CD14-positive monocyte (primary cell): ENCODE results near the gene SNCAIP. TPM values are rescaled to one million over a fixed set of nuclear protein-coding genes. Genes with fewer than 3 reads are reported as not detected.

Experiments used
- DNase-seq, 3 donors: peaks; one replicate each; pipeline ENCODE4 v3.0.0-alpha.2; 2011 to 2022
- H2AFZ ChIP-seq: 2 replicates; pipeline ENCODE4 v1.6.0; 2012; ENCODE audit warnings: mild to moderate bottlenecking, low read depth, low read length, inconsistent platforms; ENCODE audit not compliant: insufficient read depth, poor library complexity, severe bottlenecking
- H3K27ac ChIP-seq, 2 donors: 1 replicate in 1 of 2; 2 replicates in 1 of 2; pipeline ENCODE4 v1.5.1; 2012 to 2013; ENCODE audit warnings: low read length in 2 of 2, control low read depth in 1 of 2, inconsistent platforms in 1 of 2, low read depth in 1 of 2, mild to moderate bottlenecking in 1 of 2
- H3K27me3 ChIP-seq, 2 donors: one replicate each; pipeline versions ENCODE4 v1.6.0 to v1.6.1; 2011 to 2013; ENCODE audit warnings: low read length in 2 of 2; ENCODE audit not compliant: control insufficient read depth in 2 of 2, insufficient read depth in 2 of 2
- H3K36me3 ChIP-seq, 2 donors: replicated peaks in 1 of 2; 1 replicate in 1 of 2; 2 replicates in 1 of 2; pipeline versions ENCODE4 v1.5.1 to v1.6.1; 2012 to 2013; ENCODE audit warnings: low read length in 2 of 2, control low read depth in 1 of 2, inconsistent platforms in 1 of 2, mild to moderate bottlenecking in 1 of 2; ENCODE audit not compliant: insufficient read depth in 2 of 2, control insufficient read depth in 1 of 2
- H3K4me1 ChIP-seq, 2 donors: 1 replicate in 1 of 2; 2 replicates in 1 of 2; pipeline versions ENCODE4 v1.5.1 to v1.6.1; 2012 to 2013; ENCODE audit warnings: low read length in 2 of 2, control low read depth in 1 of 2, inconsistent platforms in 1 of 2, mild to moderate bottlenecking in 1 of 2, moderate library complexity in 1 of 2; ENCODE audit not compliant: insufficient read depth in 2 of 2, control insufficient read depth in 1 of 2
- H3K4me2 ChIP-seq: replicated peaks from 2 replicates; pipeline ENCODE3; 2012; ENCODE audit warnings: low read length, moderate library complexity, mild to moderate bottlenecking; ENCODE audit not compliant: poor library complexity, severe bottlenecking; ENCODE audit errors: extremely low read depth
- H3K4me3 ChIP-seq, 3 experiments: fragments of 200-600 bp in 1 of 3; sonication (generic) in 1 of 3; replicated peaks in 1 of 3; 1 replicate in 2 of 3; 2 replicates in 1 of 3; pipeline ENCODE4 v1.5.1; 2011 to 2013; ENCODE audit warnings: low read length in 3 of 3, mild to moderate bottlenecking in 3 of 3, control low read depth in 2 of 3, low read depth in 2 of 3, inconsistent platforms in 1 of 3, moderate library complexity in 1 of 3
- H3K79me2 ChIP-seq: 2 replicates; pipeline ENCODE4 v1.6.0; 2012; ENCODE audit warnings: mild to moderate bottlenecking, control low read depth, inconsistent platforms, low read length, moderate library complexity; ENCODE audit not compliant: insufficient read depth
- H3K9ac ChIP-seq: 2 replicates; pipeline ENCODE4 v1.6.0; 2017; ENCODE audit warnings: low read length, mild to moderate bottlenecking; ENCODE audit not compliant: insufficient read depth, poor library complexity, severe bottlenecking
- H3K9me3 ChIP-seq, 2 donors: replicated peaks in 1 of 2; 1 replicate in 1 of 2; 2 replicates in 1 of 2; pipeline versions ENCODE4 v1.5.1 to v1.6.1; 2012 to 2013; ENCODE audit warnings: low read length in 2 of 2, control low read depth in 1 of 2; ENCODE audit not compliant: control insufficient read depth in 1 of 2, insufficient read depth in 1 of 2
- H4K20me1 ChIP-seq: 2 replicates; pipeline ENCODE4 v1.6.0; 2012; ENCODE audit warnings: mild to moderate bottlenecking, low read length, control low read depth, moderate library complexity; ENCODE audit not compliant: insufficient read depth
- H3K27ac Mint-ChIP-seq, 7 donors: one replicate each; pipeline ENCODE4 v1.8.0; 2020; ENCODE audit warnings: mild to moderate bottlenecking in 7 of 7, mixed read lengths in 7 of 7, moderate library complexity in 6 of 7, inconsistent platforms in 2 of 7
- H3K27me3 Mint-ChIP-seq, 3 donors: one replicate each; pipeline ENCODE4 v1.8.0; 2021 to 2022; ENCODE audit warnings: low read depth in 3 of 3, mild to moderate bottlenecking in 3 of 3, mixed read lengths in 3 of 3, moderate library complexity in 3 of 3, inconsistent platforms in 1 of 3
- H3K36me3 Mint-ChIP-seq, 2 donors: one replicate each; pipeline ENCODE4 v1.8.0; 2020; ENCODE audit warnings: mixed read lengths in 2 of 2, inconsistent platforms in 1 of 2, mild to moderate bottlenecking in 1 of 2
- H3K4me1 Mint-ChIP-seq: one replicate; pipeline ENCODE4 v1.8.0; 2020; ENCODE audit warnings: mild to moderate bottlenecking, mixed read lengths
- H3K4me3 Mint-ChIP-seq, 2 donors: one replicate each; pipeline ENCODE4 v1.8.0; 2020; ENCODE audit warnings: mild to moderate bottlenecking in 2 of 2, mixed read lengths in 2 of 2, moderate library complexity in 1 of 2
- H3K9me3 Mint-ChIP-seq, 7 donors: one replicate each; pipeline ENCODE4 v1.8.0; 2020 to 2022; ENCODE audit warnings: mixed read lengths in 7 of 7, mild to moderate bottlenecking in 6 of 7, moderate library complexity in 6 of 7, inconsistent platforms in 2 of 7
- WGBS: methylation state at CpG from one replicate; pipeline ENCODE4 v1.1.5; 2013; ENCODE audit warnings: missing lambda C conversion rate; ENCODE audit not compliant: insufficient coverage; 5-methylcytosine and 5-hydroxymethylcytosine counted together
- intact Hi-C, 2 donors: fragments of 100-400 bp; cut with micrococcal nuclease; formaldehyde crosslinking; loops; one replicate each; pipeline versions ENCODE4 v1.15.0 to v1.15.1; 2023
- polyA plus RNA-seq, 3 donors: library from polyadenylated mRNA; depleted of rRNA in 1 of 3; unstranded in 2 of 3; stranded (reverse) in 1 of 3; fragments of 300-500 nt in 2 of 3; fragments of >200 nt in 1 of 3; fragmentation: Illumina TruSeq in 2 of 3; gene quantifications; 1 replicate in 2 of 3; 2 replicates in 1 of 3; pipeline ENCODE4 v1.2.3, GENCODE V29; 2012 to 2021
- TF ChIP-seq, protein P1 (sequence below): fragments of 200-600 bp; IDR thresholded peaks from one replicate; pipeline ENCODE4 v1.8.0; 2022; ENCODE audit warnings: antibody characterized with exemption, mild to moderate bottlenecking

SNCAIP gene
- polyA plus RNA-seq, 3 donors = not detected

GRCh38 chr5:122473138-122473843 lies 161.3 kb downstream of the SNCAIP start:
- TF ChIP-seq, protein P1, sequence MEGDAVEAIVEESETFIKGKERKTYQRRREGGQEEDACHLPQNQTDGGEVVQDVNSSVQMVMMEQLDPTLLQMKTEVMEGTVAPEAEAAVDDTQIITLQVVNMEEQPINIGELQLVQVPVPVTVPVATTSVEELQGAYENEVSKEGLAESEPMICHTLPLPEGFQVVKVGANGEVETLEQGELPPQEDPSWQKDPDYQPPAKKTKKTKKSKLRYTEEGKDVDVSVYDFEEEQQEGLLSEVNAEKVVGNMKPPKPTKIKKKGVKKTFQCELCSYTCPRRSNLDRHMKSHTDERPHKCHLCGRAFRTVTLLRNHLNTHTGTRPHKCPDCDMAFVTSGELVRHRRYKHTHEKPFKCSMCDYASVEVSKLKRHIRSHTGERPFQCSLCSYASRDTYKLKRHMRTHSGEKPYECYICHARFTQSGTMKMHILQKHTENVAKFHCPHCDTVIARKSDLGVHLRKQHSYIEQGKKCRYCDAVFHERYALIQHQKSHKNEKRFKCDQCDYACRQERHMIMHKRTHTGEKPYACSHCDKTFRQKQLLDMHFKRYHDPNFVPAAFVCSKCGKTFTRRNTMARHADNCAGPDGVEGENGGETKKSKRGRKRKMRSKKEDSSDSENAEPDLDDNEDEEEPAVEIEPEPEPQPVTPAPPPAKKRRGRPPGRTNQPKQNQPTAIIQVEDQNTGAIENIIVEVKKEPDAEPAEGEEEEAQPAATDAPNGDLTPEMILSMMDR = no peak
- no peaks in the 10 kb centered on the region for H3K79me2 ChIP-seq
- H2AFZ ChIP-seq = no peak overlapping the region
- no peak overlapping the region for H3K4me3 Mint-ChIP-seq
- H3K36me3 Mint-ChIP-seq = no peaks in the 10 kb centered on the region
- H3K27me3 ChIP-seq = no peaks in the 10 kb centered on the region
- H3K9me3 Mint-ChIP-seq = peaks cover 2 to 8% (median 6%) of the 10 kb centered on the region in 7 donors
- H3K9ac ChIP-seq = no peak overlapping the region
- no peak overlapping the region for H3K27ac ChIP-seq
- peaks cover 7% of the 10 kb centered on the region for H3K4me1 Mint-ChIP-seq
- no peaks in the 10 kb centered on the region for H3K36me3 ChIP-seq
- intact Hi-C loops = no loop called here
- H3K9me3 ChIP-seq = no peaks in the 10 kb centered on the region
- WGBS = 78% methylated on average over 3 of the region's 5 CpGs
- H3K4me1 ChIP-seq = peaks cover 0 to 5% of the 10 kb centered on the region in 2 donors
- no peaks in the 10 kb centered on the region for H4K20me1 ChIP-seq
- peak in 1 of 3 donors; percentile 16 for DNase-seq
- peak overlapping the region in 1 of 7 donors; percentile 47 for H3K27ac Mint-ChIP-seq
- no peak overlapping the region for H3K4me3 ChIP-seq
- H3K4me2 ChIP-seq = no peak overlapping the region
- peaks cover 0 to 9% (median 5%) of the 10 kb centered on the region in 3 donors for H3K27me3 Mint-ChIP-seq

DNA sequence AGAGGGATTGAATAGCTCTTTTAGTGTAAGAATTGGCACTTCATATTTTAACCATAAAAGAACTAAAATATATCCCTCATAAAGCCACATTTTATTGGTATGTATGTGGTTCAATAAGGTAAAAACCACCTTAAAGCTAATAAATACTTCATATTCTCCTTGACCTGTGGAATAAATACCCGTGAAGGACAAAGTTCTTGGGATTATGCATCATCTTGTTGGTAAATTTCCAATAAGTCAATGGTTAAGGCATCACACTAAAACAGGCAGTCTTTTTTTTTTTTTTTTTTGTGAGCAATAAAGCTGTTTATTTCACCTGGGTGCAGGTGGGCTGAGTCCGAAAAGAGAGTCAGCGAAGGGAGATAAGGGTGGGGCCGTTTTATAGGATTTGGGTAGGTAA lies 161.9 kb downstream of the SNCAIP start:
- Histone ChIP-seq H3K4me1 (peaks cover 0 to 5% of the 10 kb centered on the region in 2 donors), H3K4me2 (no peak overlapping the region), H3K79me2 (no peaks in the 10 kb centered on the region), H3K4me3 (no peak overlapping the region), H4K20me1 (no peaks in the 10 kb centered on the region), H2AFZ (no peak overlapping the region), H3K9ac (no peak overlapping the region), H3K36me3 (no peaks in the 10 kb centered on the region), H3K9me3 (no peaks in the 10 kb centered on the region), H3K27me3 (no peaks in the 10 kb centered on the region), H3K27ac (no peak overlapping the region)
- WGBS = no CpG with 5 or more reads among the region's 4 CpGs
- Mint-ChIP-seq H3K27me3 (peaks cover 0 to 9% (median 5%) of the 10 kb centered on the region in 3 donors), H3K9me3 (peaks cover 0 to 9% (median 6%) of the 10 kb centered on the region in 7 donors), H3K36me3 (no peaks in the 10 kb centered on the region), H3K4me1 (peaks cover 7% of the 10 kb centered on the region), H3K27ac (no peak overlapping the region), H3K4me3 (no peak overlapping the region)
- intact Hi-C loops = no loop called here
- DNase-seq = no peak
- TF ChIP-seq, protein P1 = no peak
